Measurements from ENCODE around the gene GCK.

Gene GCK

DNA sequence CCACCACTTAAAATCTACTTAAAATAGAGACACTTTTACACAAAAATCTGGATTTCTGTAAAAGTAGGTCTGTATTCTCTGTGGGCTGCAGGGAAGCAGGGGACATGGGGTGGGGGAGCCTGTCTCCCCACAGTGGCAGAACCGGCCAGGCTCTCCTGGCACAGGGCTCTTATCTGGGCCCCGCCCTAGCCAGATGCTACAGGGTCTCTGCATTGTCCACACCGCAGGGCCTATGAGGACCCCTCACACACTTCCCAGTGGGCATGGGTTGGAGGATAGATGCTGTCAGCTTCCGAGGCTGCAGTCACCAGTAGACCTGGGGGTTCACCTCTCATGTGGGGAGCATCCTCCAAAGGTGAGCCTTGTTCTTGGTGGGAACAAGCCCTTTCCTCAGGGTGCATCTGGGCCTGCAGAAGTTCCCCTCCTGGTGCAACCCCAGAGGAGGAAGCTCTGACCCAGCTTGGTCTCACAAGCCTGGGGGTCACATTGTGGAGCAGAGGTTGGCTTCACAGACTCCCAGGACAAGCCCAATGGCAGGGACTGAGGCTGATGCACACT, 32.7 kb downstream of the GCK start:
- no peaks in the 10 kb centered on the region for H3K27me3 ChIP-seq (ENCODE audit: control insufficient read depth, insufficient read depth, low read length, poor library complexity, severe bottlenecking)

DNA sequence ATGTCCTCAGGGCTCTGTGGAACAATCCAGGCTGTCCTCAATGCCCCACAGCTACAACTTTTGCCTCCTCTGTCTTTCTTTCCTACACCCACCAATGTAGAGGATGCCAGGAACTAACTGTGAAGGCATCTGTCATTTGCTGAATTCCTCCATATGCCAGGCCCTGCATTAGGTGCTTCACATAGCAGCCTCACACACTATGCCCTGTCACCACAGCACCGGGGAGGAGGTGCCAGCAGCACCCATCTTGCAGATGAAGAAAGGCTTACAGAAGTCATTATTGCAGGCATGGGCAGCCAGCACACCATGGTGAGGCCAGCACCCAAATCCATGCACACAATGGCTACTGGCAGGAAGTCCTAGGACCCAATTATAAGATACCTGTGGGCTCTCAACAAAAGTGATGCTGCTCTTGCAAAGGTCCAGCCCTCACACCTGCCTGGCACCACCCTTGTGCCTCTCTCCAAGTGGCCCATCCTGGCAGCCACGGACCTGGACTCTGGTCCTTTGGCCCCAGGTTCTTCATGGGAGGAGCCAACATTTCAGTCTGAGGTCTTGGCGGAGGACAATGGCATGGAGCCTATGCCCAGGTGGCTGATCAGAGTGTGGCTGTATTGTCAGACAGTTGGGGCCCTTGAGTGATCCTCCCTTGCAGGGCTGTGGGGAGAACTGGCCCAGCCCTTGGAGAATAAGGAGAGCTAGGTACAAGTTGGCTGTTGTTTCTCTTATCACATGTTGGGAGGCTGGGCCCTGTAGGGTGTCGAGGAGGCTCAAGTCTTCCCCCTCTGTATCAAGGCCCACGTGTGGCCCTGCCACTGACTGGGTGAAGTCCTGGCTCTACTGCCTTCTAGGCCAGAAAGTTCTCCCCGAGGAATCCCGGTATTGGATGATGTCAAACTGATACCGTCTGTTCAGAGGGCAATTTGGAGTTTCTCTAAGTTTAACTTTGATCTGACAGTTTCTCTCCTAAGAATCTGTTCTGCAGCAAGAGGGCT, 33.8 kb downstream of the GCK start:
- Histone ChIP-seq H3K4me3 (ENCODE audit: insufficient read depth, low read depth, low read length) (no peak overlapping the region), H3K36me3 (ENCODE audit: control insufficient read depth, insufficient read depth, low read length) (no peaks in the 10 kb centered on the region), H3K4me1 (ENCODE audit: control insufficient read depth, insufficient read depth, low read length) (no peaks in the 10 kb centered on the region), H3K9me3 (ENCODE audit: control insufficient read depth, low read length) (no peaks in the 10 kb centered on the region), H3K27me3 (ENCODE audit: control insufficient read depth, insufficient read depth, low read length, poor library complexity, severe bottlenecking) (no peaks in the 10 kb centered on the region), H3K27ac (ENCODE audit: insufficient read depth, low read depth, low read length, poor library complexity, severe bottlenecking) (no peak overlapping the region)
- WGBS, 2 experiments, result 91 to 92% methylated on average over 8 of the region's 8 CpGs

More for the DNA sequence above, 32.7 kb downstream of the GCK start:
- 87 to 92% methylated on average over 4 of the region's 4 CpGs for WGBS, 2 experiments
- H3K36me3 ChIP-seq (ENCODE audit: control insufficient read depth, insufficient read depth, low read length), result no peaks in the 10 kb centered on the region
- H3K4me3 ChIP-seq (ENCODE audit: insufficient read depth, low read depth, low read length), result no peak overlapping the region
- H3K4me1 ChIP-seq (ENCODE audit: control insufficient read depth, insufficient read depth, low read length), result no peaks in the 10 kb centered on the region
- no peaks in the 10 kb centered on the region for H3K9me3 ChIP-seq (ENCODE audit: control insufficient read depth, low read length)
- H3K27ac ChIP-seq (ENCODE audit: insufficient read depth, low read depth, low read length, poor library complexity, severe bottlenecking), result no peak overlapping the region

DNA sequence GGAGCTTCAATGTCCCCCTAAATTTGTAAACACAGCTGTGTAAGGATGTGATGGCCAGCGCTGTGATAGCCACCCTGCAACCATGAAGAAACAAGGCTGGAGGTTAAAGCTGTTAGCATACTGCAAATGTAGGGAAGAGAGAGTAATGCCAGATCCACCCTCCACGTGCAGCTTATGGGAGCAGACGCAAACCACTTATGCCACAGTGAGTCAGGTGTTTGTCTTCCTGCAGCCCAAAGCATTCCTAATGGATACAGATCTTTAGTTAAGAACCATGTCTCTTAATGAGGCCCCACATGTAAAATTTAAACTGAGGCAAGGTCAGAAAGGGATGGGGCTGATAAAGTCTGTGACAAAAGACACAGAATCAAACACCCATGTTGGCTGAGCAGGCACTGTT, 34.5 kb downstream of the GCK start:
- H3K36me3 ChIP-seq (ENCODE audit: control insufficient read depth, insufficient read depth, low read length), result no peaks in the 10 kb centered on the region

GRCh38 chr7:44153948-44154335, 35.3 kb downstream of the GCK start:
- Histone ChIP-seq H3K4me3 (ENCODE audit: insufficient read depth, low read depth, low read length) (no peak overlapping the region), H3K4me1 (ENCODE audit: control insufficient read depth, insufficient read depth, low read length) (no peaks in the 10 kb centered on the region), H3K36me3 (ENCODE audit: control insufficient read depth, insufficient read depth, low read length) (no peaks in the 10 kb centered on the region), H3K27me3 (ENCODE audit: control insufficient read depth, insufficient read depth, low read length, poor library complexity, severe bottlenecking) (no peaks in the 10 kb centered on the region), H3K9me3 (ENCODE audit: control insufficient read depth, low read length) (no peaks in the 10 kb centered on the region), H3K27ac (ENCODE audit: insufficient read depth, low read depth, low read length, poor library complexity, severe bottlenecking) (no peak overlapping the region)
- 90 to 93% methylated on average over 5 of the region's 5 CpGs for WGBS, 2 experiments

More for the DNA sequence above, 34.5 kb downstream of the GCK start:
- no peak overlapping the region for H3K4me3 ChIP-seq (ENCODE audit: insufficient read depth, low read depth, low read length)
- WGBS, 2 experiments, result 88 to 93% methylated on average over 3 of the region's 3 CpGs
- H3K27ac ChIP-seq (ENCODE audit: insufficient read depth, low read depth, low read length, poor library complexity, severe bottlenecking), result no peak overlapping the region
- H3K9me3 ChIP-seq (ENCODE audit: control insufficient read depth, low read length), result no peaks in the 10 kb centered on the region
- no peaks in the 10 kb centered on the region for H3K4me1 ChIP-seq (ENCODE audit: control insufficient read depth, insufficient read depth, low read length)
- no peaks in the 10 kb centered on the region for H3K27me3 ChIP-seq (ENCODE audit: control insufficient read depth, insufficient read depth, low read length, poor library complexity, severe bottlenecking)

DNA sequence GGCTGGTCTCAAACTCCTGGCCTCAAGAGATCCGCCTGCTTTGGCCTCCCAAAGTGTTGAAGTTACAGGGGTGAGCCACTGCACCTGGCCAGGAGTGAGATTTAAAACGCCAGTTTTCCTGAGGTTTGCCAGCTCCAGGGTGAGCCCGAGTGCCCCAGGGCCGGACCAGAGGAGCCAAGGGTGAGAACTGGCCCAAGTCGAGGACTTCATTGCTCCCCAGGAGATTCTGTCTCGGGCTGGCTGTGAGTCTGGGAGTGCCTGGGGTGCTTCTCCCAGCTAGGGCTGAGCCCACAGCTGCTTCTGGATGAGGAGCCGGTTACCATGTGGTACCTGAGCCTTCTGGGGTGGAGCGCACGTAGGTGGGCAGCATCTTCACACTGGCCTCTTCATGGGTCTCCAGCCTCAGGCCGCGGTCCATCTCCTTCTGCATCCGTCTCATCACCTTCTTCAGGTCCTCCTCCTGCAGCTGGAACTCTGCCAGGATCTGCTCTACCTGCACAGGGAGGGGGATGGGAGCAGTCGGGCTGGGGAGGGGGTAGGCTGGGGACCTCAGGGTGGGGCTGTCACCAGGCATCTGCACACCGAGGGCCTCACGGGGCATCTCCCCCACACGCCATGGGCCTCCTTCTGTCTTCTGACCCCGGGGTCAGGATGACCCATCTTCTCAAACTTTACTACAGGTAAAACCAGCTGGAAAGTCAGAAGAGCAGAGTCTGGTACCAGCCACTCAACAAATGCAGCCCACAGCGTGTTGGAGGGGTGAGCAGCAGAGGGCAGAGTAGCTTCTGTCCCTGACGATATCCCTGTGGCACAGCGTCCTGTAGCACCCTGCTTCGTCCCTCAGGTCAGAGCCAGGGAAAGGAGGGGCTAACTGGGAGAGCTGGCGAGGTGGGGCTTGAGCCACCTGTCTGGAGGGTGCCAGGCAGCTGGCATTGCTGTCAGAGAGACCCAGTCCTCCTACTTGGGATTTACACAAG, 36.0 kb downstream of the GCK start:
- H3K27ac ChIP-seq (ENCODE audit: insufficient read depth, low read depth, low read length, poor library complexity, severe bottlenecking), result no peak overlapping the region
- no peaks in the 10 kb centered on the region for H3K9me3 ChIP-seq (ENCODE audit: control insufficient read depth, low read length)
- H3K27me3 ChIP-seq (ENCODE audit: control insufficient read depth, insufficient read depth, low read length, poor library complexity, severe bottlenecking), result no peaks in the 10 kb centered on the region
- no peak overlapping the region for H3K4me3 ChIP-seq (ENCODE audit: insufficient read depth, low read depth, low read length)
- no peaks in the 10 kb centered on the region for H3K36me3 ChIP-seq (ENCODE audit: control insufficient read depth, insufficient read depth, low read length)
- 87 to 88% methylated on average over 22 of the region's 22 CpGs for WGBS, 2 experiments
- no peaks in the 10 kb centered on the region for H3K4me1 ChIP-seq (ENCODE audit: control insufficient read depth, insufficient read depth, low read length)

GRCh38 chr7:44151956-44152355, 37.3 kb downstream of the GCK start:
- H3K36me3 ChIP-seq (ENCODE audit: control insufficient read depth, insufficient read depth, low read length), result no peaks in the 10 kb centered on the region
- peaks cover 7% of the 10 kb centered on the region for H3K4me1 ChIP-seq (ENCODE audit: control insufficient read depth, insufficient read depth, low read length)
- H3K27ac ChIP-seq (ENCODE audit: insufficient read depth, low read depth, low read length, poor library complexity, severe bottlenecking), result no peak overlapping the region
- H3K4me3 ChIP-seq (ENCODE audit: insufficient read depth, low read depth, low read length), result no peak overlapping the region
- 91 to 97% methylated on average over 9 of the region's 9 CpGs for WGBS, 2 experiments
- no peaks in the 10 kb centered on the region for H3K27me3 ChIP-seq (ENCODE audit: control insufficient read depth, insufficient read depth, low read length, poor library complexity, severe bottlenecking)
- no peaks in the 10 kb centered on the region for H3K9me3 ChIP-seq (ENCODE audit: control insufficient read depth, low read length)

DNA sequence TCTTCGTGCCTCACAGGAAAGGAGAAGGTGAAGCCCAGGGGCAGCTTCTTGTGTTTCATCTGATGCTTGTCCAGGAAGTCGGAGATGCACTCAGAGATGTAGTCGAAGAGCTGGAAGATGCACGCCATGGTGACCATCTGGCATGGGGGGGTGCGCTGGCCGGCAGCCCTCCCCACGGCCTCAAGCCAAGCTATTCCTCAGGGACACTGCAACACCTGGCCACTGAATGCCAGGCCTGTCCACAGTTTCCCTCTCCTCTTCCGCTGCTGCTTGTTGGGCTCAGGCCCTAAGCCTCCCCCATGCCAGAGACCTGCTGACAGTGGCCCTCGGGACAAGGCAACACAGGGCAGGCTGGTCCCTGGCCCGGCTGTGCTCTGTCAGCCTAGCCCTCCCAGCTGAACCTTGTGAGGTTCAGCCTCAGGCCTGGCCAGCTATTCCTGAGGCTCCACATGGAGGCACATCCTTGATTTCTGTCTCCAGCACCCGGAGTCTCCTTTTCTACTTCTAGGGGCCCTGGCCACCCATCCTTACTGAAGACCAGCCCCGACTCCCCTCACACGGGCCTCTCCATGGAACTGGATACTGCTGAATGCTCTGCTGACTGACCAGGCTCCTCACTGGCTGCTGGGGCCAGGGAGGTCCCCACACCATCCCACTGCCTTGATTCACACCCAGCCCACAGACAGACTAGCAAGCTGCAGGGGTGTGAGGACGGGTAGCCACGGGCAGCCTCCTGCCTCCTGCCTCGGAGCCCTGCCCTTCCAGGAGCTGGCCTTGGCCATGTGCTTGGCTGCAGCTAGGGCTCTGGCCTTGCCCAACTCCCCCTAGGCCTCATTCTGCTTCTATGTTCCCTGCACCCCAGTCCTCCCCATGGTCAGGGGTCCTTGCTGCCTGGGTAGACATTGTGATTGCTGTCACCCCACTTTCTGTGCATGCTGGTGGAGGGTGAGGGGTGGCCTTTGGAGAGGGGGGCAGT, 38.0 kb downstream of the GCK start:
- Histone ChIP-seq H3K4me1 (ENCODE audit: control insufficient read depth, insufficient read depth, low read length) (peaks cover 13% of the 10 kb centered on the region), H3K4me3 (ENCODE audit: insufficient read depth, low read depth, low read length) (no peak overlapping the region), H3K27me3 (ENCODE audit: control insufficient read depth, insufficient read depth, low read length, poor library complexity, severe bottlenecking) (peaks cover 3% of the 10 kb centered on the region), H3K27ac (ENCODE audit: insufficient read depth, low read depth, low read length, poor library complexity, severe bottlenecking) (no peak overlapping the region), H3K9me3 (ENCODE audit: control insufficient read depth, low read length) (no peaks in the 10 kb centered on the region), H3K36me3 (ENCODE audit: control insufficient read depth, insufficient read depth, low read length) (no peaks in the 10 kb centered on the region)
- 91 to 92% methylated on average over 16 of the region's 16 CpGs for WGBS, 2 experiments

DNA sequence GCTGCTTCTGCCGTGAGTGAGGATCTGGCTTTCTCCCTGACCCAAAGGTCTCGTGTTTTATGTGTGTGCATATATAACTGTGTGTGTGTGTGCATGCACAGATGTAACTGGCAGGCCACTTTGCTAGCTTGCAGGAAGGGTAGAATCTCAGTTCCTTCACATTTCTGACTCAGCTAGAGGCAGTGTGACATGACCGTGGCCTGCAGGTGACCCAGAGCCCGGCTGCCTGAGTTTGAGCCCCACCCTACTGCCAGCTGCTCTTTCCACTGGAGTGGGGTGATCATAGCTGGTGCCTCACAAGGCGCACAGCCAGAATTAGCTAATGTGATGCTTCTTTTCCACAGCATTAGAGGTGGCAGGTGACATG, 38.8 kb downstream of the GCK start:
- 91 to 92% methylated on average over 5 of the region's 5 CpGs for WGBS, 2 experiments
- H3K27ac ChIP-seq (ENCODE audit: insufficient read depth, low read depth, low read length, poor library complexity, severe bottlenecking), result no peak overlapping the region
- H3K36me3 ChIP-seq (ENCODE audit: control insufficient read depth, insufficient read depth, low read length), result no peaks in the 10 kb centered on the region

More for the DNA sequence above, 38.8 kb downstream of the GCK start:
- Histone ChIP-seq H3K9me3 (ENCODE audit: control insufficient read depth, low read length) (no peaks in the 10 kb centered on the region), H3K4me3 (ENCODE audit: insufficient read depth, low read depth, low read length) (no peak overlapping the region), H3K27me3 (ENCODE audit: control insufficient read depth, insufficient read depth, low read length, poor library complexity, severe bottlenecking) (peaks cover 11% of the 10 kb centered on the region), H3K4me1 (ENCODE audit: control insufficient read depth, insufficient read depth, low read length) (peaks cover 16% of the 10 kb centered on the region)

Data from ectodermal cell (in vitro differentiated cells).